GM12891 (cell line): ENCODE data around the gene HMCN1.

Experiments
- POLR2A ChIP-seq: IDR thresholded peaks from 2 replicates; pipeline ENCODE4 v1.6.1; 2011; ENCODE audit warnings: low read depth, low read length, control low read depth
- POLR2AphosphoS5 ChIP-seq: IDR thresholded peaks from 2 replicates; pipeline ENCODE4 v1.6.1; 2011; ENCODE audit warnings: low read depth, low read length, control low read depth
- TAF1 ChIP-seq: IDR thresholded peaks from 2 replicates; pipeline ENCODE4 v1.6.1; 2011; ENCODE audit warnings: low read depth, low read length, control low read depth

GRCh38 chr1:185991266-185991665 lies 257.1 kb downstream of the HMCN1 start:
- no peak for TF ChIP-seq POLR2A
- TF ChIP-seq POLR2AphosphoS5: no peak
- TF ChIP-seq TAF1: no peak
